ENCODE results near the gene PLVAP. TPM values are rescaled to one million over a fixed set of nuclear protein-coding genes. Genes with fewer than 3 reads are reported as not detected.

Gene PLVAP
- total RNA-seq, 1 experiment from 2014 or later, result not detected

DNA sequence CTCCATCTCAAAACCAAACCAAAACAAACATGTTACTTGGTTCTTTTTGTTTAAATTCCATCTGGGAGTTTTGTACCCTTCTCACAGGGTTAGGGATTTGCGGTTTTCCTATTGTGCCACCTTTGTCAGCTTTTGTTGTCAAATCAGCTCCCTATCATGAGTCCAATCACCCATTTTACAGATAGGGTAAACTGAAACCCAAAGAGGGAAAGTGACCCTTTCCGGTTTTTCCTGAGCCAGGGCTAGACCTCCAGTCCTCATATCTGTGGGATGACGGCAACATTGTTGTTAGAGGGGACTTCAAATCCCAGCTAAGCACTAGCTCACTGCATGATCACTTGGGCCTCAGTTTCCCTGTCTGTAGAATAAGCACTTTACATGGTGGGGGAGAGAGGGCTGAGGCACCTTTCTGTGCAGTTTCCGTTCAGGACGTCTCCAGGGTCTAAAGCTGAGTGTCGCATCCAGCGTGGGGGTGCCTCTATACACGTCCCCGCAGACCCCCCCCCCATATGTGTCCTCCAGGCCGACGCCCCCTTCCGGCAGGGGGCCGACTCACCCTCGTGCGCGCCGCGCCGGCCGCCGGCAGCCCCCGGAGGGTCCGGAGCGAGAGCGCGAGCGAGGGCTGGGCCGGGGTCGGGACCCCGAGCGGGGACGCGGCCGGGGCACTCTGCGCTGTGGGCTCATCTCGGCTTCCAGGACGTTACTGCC, 13.0 kb upstream of the PLVAP start:
- H3K56ac ChIP-seq (ENCODE audit: insufficient read length, low read depth, low read length), result no peak overlapping the region
- no peaks in the 10 kb centered on the region for H3K79me2 ChIP-seq (ENCODE audit: insufficient read depth, low read length)
- H4K20me1 ChIP-seq (ENCODE audit: control insufficient read depth, insufficient read depth, insufficient read length), result no peaks in the 10 kb centered on the region
- peak overlapping the region; percentile 11 for H3K18ac ChIP-seq (ENCODE audit: insufficient read length, low read depth, low read length)
- H2BK15ac ChIP-seq (ENCODE audit: low read depth, low read length), result no peak overlapping the region; the same call in 1 of the 2 replicates
- no peak overlapping the region for H2BK20ac ChIP-seq (ENCODE audit: low read depth, low read length, poor library complexity, severe bottlenecking)
- H3K79me1 ChIP-seq (ENCODE audit: insufficient read depth, low read depth, low read length, poor library complexity, severe bottlenecking), result no peaks in the 10 kb centered on the region
- Mint-ChIP-seq H3K4me1 (peaks cover 9 to 11% of the 10 kb centered on the region in 2 experiments), H3K27ac (no peak overlapping the region), H3K27me3 (ENCODE audit: low read depth) (peaks cover 22% of the 10 kb centered on the region), H3K9me3 (peaks cover 9 to 10% of the 10 kb centered on the region in 2 experiments), H3K36me3 (ENCODE audit: insufficient read depth in 1 of 3, low read depth in 3 of 3) (no peaks in the 10 kb centered on the region; a peak in 1 of 7 replicates), H3K4me3 (peak overlapping the region; percentile 90 to 94)
- DNase-seq, result no peak
- no peak overlapping the region for H3K4ac ChIP-seq (ENCODE audit: low read depth, low read length)
- H3K4me2 ChIP-seq (ENCODE audit: insufficient read depth, insufficient read length, low read length), result peak overlapping the region; percentile 72
- H3T11ph ChIP-seq (ENCODE audit: low read length), result no peak overlapping the region
- H3K9ac ChIP-seq (ENCODE audit: extremely low read depth, insufficient read length, low read length), result no peak overlapping the region
- no peak overlapping the region for H4K5ac ChIP-seq (ENCODE audit: insufficient read length, low read depth, low read length)
- no peak overlapping the region for H3K23ac ChIP-seq (ENCODE audit: insufficient read length, low read depth, low read length)
- H2BK12ac ChIP-seq (ENCODE audit: insufficient read length, low read depth, low read length), result no peak overlapping the region
- TF ChIP-seq, protein P1, sequence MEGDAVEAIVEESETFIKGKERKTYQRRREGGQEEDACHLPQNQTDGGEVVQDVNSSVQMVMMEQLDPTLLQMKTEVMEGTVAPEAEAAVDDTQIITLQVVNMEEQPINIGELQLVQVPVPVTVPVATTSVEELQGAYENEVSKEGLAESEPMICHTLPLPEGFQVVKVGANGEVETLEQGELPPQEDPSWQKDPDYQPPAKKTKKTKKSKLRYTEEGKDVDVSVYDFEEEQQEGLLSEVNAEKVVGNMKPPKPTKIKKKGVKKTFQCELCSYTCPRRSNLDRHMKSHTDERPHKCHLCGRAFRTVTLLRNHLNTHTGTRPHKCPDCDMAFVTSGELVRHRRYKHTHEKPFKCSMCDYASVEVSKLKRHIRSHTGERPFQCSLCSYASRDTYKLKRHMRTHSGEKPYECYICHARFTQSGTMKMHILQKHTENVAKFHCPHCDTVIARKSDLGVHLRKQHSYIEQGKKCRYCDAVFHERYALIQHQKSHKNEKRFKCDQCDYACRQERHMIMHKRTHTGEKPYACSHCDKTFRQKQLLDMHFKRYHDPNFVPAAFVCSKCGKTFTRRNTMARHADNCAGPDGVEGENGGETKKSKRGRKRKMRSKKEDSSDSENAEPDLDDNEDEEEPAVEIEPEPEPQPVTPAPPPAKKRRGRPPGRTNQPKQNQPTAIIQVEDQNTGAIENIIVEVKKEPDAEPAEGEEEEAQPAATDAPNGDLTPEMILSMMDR (conservative IDR thresholded peaks at IDR 0.05), result peak; percentile 47
- H2AFZ ChIP-seq (ENCODE audit: low read length), result no peak overlapping the region
- H3K9me3 ChIP-seq (ENCODE audit: control insufficient read depth, low read depth, low read length), result no peaks in the 10 kb centered on the region
- H3K27ac ChIP-seq (ENCODE audit: insufficient read length, low read depth, low read length), result no peak overlapping the region
- no peak overlapping the region for H2AK5ac ChIP-seq (ENCODE audit: insufficient read length, low read length)
- no peak overlapping the region for H2BK5ac ChIP-seq (ENCODE audit: insufficient read length, low read length)
- no peak overlapping the region for H2BK120ac ChIP-seq (ENCODE audit: low read depth, low read length, poor library complexity, severe bottlenecking)
- H3K14ac ChIP-seq (ENCODE audit: insufficient read depth, low read length), result no peak overlapping the region; the same call in 1 of the 2 replicates
- WGBS (ENCODE audit: extremely low coverage, insufficient read length, low lambda C conversion rate), result no CpG with 5 or more reads among the region's 37 CpGs
- no peaks in the 10 kb centered on the region for H3K4me1 ChIP-seq (ENCODE audit: insufficient read depth, low read length)
- no peaks in the 10 kb centered on the region for H3K27me3 ChIP-seq (ENCODE audit: insufficient read depth, low read length)
- no peak overlapping the region for H4K8ac ChIP-seq (replicated peaks; ENCODE audit: insufficient read length, low read depth, low read length)
- H3K23me2 ChIP-seq (ENCODE audit: insufficient read length, low read depth, low read length, poor library complexity, severe bottlenecking), result peaks cover 14% of the 10 kb centered on the region
- no peak overlapping the region for H4K91ac ChIP-seq (ENCODE audit: insufficient read length, low read depth, low read length)
